ENCODE results near the gene ACP1. TPM values are rescaled to one million over a fixed set of nuclear protein-coding genes. Genes with fewer than 3 reads are reported as not detected.

ACP1 gene
- total and polyA plus RNA-seq, 2 experiments from 2014 or later: 189 to 281 TPM

DNA sequence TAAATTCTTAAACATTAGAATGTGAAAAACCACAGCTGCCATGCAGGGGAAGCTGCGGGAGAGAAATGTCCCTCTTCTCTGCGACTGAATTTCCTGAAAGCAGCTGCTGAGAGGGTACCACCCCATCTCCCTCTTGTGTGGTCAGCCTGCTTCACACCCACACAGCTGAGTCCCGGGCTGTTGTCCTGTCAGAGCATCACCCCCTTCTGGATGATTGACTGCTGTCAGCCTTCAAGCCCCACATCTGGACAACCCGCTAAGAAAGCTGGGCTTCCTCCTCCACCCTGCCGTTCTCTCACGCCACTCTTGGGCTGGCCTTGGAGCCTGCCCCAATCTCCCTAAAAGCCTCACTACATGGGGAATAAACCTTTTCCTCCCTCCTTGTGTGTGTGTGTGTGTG lies 26.9 kb upstream of the ACP1 start (continued):
- TF ChIP-seq ZNF462 (CRISPR knock-in tag; IDR thresholded peaks at IDR 0.05): no peak
- TF ChIP-seq EZH2phosphoT487 (IDR thresholded peaks at IDR 0.05; ENCODE audit: unreplicated experiment): no peak
- no peak for TF ChIP-seq EZH2 (IDR thresholded peaks at IDR 0.05; ENCODE audit: low read depth, unreplicated experiment)
- TF ChIP-seq NANOG (IDR thresholded peaks at IDR 0.05; ENCODE audit: borderline replicate concordance): no peak
- no peak for TF ChIP-seq REST (IDR thresholded peaks at IDR 0.05; ENCODE audit: unreplicated experiment)
- TF ChIP-seq JUNB (IDR thresholded peaks at IDR 0.05; ENCODE audit: unreplicated experiment): no peak
- TF ChIP-seq ZNF331 (CRISPR knock-in tag; IDR thresholded peaks at IDR 0.05; ENCODE audit: low read depth): no peak

All from GM23338 (cell line).